ENCODE measurements around the gene AMER3. TPM values are rescaled to one million over a fixed set of nuclear protein-coding genes. Genes with fewer than 3 reads are reported as not detected.

AMER3 gene
- total RNA-seq, 1 donor from 2014 or later = 0.18 TPM

GRCh38 chr2:130740671-130741070 lies 14.7 kb upstream of the AMER3 start:
- DNase-seq (ENCODE audit: low spot score) = no peak
- Mint-ChIP-seq H3K4me1 (ENCODE audit: unreplicated experiment) (peaks cover 17% of the 10 kb centered on the region), H3K4me3 (ENCODE audit: unreplicated experiment) (no peak overlapping the region), H3K36me3 (ENCODE audit: low read depth, unreplicated experiment) (no peaks in the 10 kb centered on the region), H3K9me3 (ENCODE audit: unreplicated experiment) (no peaks in the 10 kb centered on the region), H3K27me3 (ENCODE audit: unreplicated experiment) (peaks cover 3% of the 10 kb centered on the region), H3K27ac (ENCODE audit: unreplicated experiment) (no peak overlapping the region)
- TF ChIP-seq CTCF (IDR thresholded peaks at IDR 0.05; ENCODE audit: unreplicated experiment) = no peak

- peaks cover 3% of the 10 kb centered on the region for H3K27me3 Mint-ChIP-seq (ENCODE audit: unreplicated experiment)
- no peak for DNase-seq (ENCODE audit: low spot score)
- no peaks in the 10 kb centered on the region for H3K9me3 Mint-ChIP-seq (ENCODE audit: unreplicated experiment)
- H3K36me3 Mint-ChIP-seq (ENCODE audit: low read depth, unreplicated experiment) = no peaks in the 10 kb centered on the region
- no peak overlapping the region for H3K27ac Mint-ChIP-seq (ENCODE audit: unreplicated experiment)
- TF ChIP-seq CTCF (IDR thresholded peaks at IDR 0.05; ENCODE audit: unreplicated experiment) = no peak
- no peak overlapping the region for H3K4me3 Mint-ChIP-seq (ENCODE audit: unreplicated experiment)
- peaks cover 22% of the 10 kb centered on the region for H3K4me1 Mint-ChIP-seq (ENCODE audit: unreplicated experiment)
Observed at GRCh38 chr2:130743278-130743677, 12.1 kb upstream of the AMER3 start.

GRCh38 chr2:130744287-130745117 lies 10.8 kb upstream of the AMER3 start:
- H3K4me1 Mint-ChIP-seq (ENCODE audit: unreplicated experiment) = peaks cover 22% of the 10 kb centered on the region
- no peak overlapping the region for H3K27ac Mint-ChIP-seq (ENCODE audit: unreplicated experiment)
- no peak overlapping the region for H3K4me3 Mint-ChIP-seq (ENCODE audit: unreplicated experiment)
- H3K27me3 Mint-ChIP-seq (ENCODE audit: unreplicated experiment) = peaks cover 3% of the 10 kb centered on the region
- TF ChIP-seq CTCF (IDR thresholded peaks at IDR 0.05; ENCODE audit: unreplicated experiment) = no peak
- no peaks in the 10 kb centered on the region for H3K36me3 Mint-ChIP-seq (ENCODE audit: low read depth, unreplicated experiment)
- no peak for DNase-seq (ENCODE audit: low spot score)
- no peaks in the 10 kb centered on the region for H3K9me3 Mint-ChIP-seq (ENCODE audit: unreplicated experiment)

GRCh38 chr2:130749078-130749477 lies 6.3 kb upstream of the AMER3 start:
- no peaks in the 10 kb centered on the region for H3K36me3 Mint-ChIP-seq (ENCODE audit: low read depth, unreplicated experiment)
- H3K9me3 Mint-ChIP-seq (ENCODE audit: unreplicated experiment) = no peaks in the 10 kb centered on the region
- peaks cover 16% of the 10 kb centered on the region for H3K4me1 Mint-ChIP-seq (ENCODE audit: unreplicated experiment)
- no peak overlapping the region for H3K4me3 Mint-ChIP-seq (ENCODE audit: unreplicated experiment)
- TF ChIP-seq CTCF (IDR thresholded peaks at IDR 0.05; ENCODE audit: unreplicated experiment) = no peak
- no peak for DNase-seq (ENCODE audit: low spot score)
- H3K27me3 Mint-ChIP-seq (ENCODE audit: unreplicated experiment) = peaks cover 3% of the 10 kb centered on the region
- H3K27ac Mint-ChIP-seq (ENCODE audit: unreplicated experiment) = no peak overlapping the region

GRCh38 chr2:130749641-130750040 lies 5.7 kb upstream of the AMER3 start:
- Mint-ChIP-seq H3K4me3 (ENCODE audit: unreplicated experiment) (no peak overlapping the region), H3K4me1 (ENCODE audit: unreplicated experiment) (peaks cover 13% of the 10 kb centered on the region), H3K27ac (ENCODE audit: unreplicated experiment) (no peak overlapping the region), H3K36me3 (ENCODE audit: low read depth, unreplicated experiment) (peaks cover 2% of the 10 kb centered on the region), H3K27me3 (ENCODE audit: unreplicated experiment) (peaks cover 3% of the 10 kb centered on the region), H3K9me3 (ENCODE audit: unreplicated experiment) (no peaks in the 10 kb centered on the region)
- no peak for DNase-seq (ENCODE audit: low spot score)
- TF ChIP-seq CTCF (IDR thresholded peaks at IDR 0.05; ENCODE audit: unreplicated experiment) = no peak

All from endothelial cell (in vitro differentiated cells).